HepG2 (cell line): ENCODE results near the gene EAF1. TPM values are rescaled to one million over a fixed set of nuclear protein-coding genes. Genes with fewer than 3 reads are reported as not detected.

Source experiments
- ATAC-seq: fragments of 200-7000 bp; cut with Tn5 transposase; 3 replicates; pipeline ENCODE4 v1.9.1; 2020; ENCODE audit warnings: mild to moderate bottlenecking, moderate library complexity
- BruUV-seq: library from RNA; stranded (reverse); fragments of 400-500 nt; replicated peaks from 2 replicates; lab custom pipeline; 2021; lab: Mats Ljungman, UMichigan
- CTCF ChIA-PET: fragments of 300-600 bp; formaldehyde crosslinking; extraction: SDS; loops from one replicate; lab custom pipeline; 2021; ENCODE audit warnings: low total read pairs, inconsistent platforms, low intra/inter-chr PET ratio; lab: Yijun Ruan, JAX
- POLR2A ChIA-PET: fragments of 350-600 bp; sonication (Branson Sonifier 250); formaldehyde crosslinking; loops from one replicate; lab custom pipeline; 2020; ENCODE audit warnings: antibody characterized with exemption, inconsistent platforms; lab: Yijun Ruan, JAX
- DNase-seq: peaks from one replicate; pipeline ENCODE4 v3.0.0-alpha.2; 2015; ENCODE audit warnings: low spot score
- FAIRE-seq: peaks from 3 replicates; lab custom pipeline; 2011; peaks lifted over from hg19 to GRCh38; lab: Jason Lieb, UNC
- H2AFZ ChIP-seq: one replicate; pipeline ENCODE4 v1.6.1; 2011; ENCODE audit warnings: low read length, inconsistent platforms
- H3K27ac ChIP-seq: fragments of 300-600 bp; 3 replicates; pipeline ENCODE4 v1.8.0; 2011; ENCODE audit warnings: mixed run types, mild to moderate bottlenecking, mixed read lengths, low read length, inconsistent platforms; ENCODE audit not compliant: insufficient read depth; ENCODE audit errors: extremely low read length
- H3K27me3 ChIP-seq, 2 experiments: fragments of 200-600 bp in 1 of 2; 2 replicates in 1 of 2; 3 replicates in 1 of 2; pipeline versions ENCODE4 v1.6.0 to v1.8.0; 2011; ENCODE audit warnings: low read length in 2 of 2, mild to moderate bottlenecking in 2 of 2, moderate library complexity in 2 of 2, inconsistent platforms in 1 of 2; ENCODE audit not compliant: insufficient read depth in 2 of 2, control insufficient read depth in 1 of 2
- H3K36me3 ChIP-seq, 2 experiments: fragments of 200-600 bp in 1 of 2; replicated peaks in 1 of 2; 2 replicates in 1 of 2; 3 replicates in 1 of 2; pipeline versions ENCODE4 v1.5.1 to v1.8.0; 2011; ENCODE audit warnings: low read length in 2 of 2, inconsistent platforms in 1 of 2; ENCODE audit not compliant: insufficient read depth in 2 of 2, control insufficient read depth in 1 of 2
- H3K4me1 ChIP-seq: 2 replicates; pipeline ENCODE4 v1.5.1; 2012; ENCODE audit warnings: low read length, inconsistent platforms; ENCODE audit not compliant: insufficient read depth
- H3K4me2 ChIP-seq: 2 replicates; pipeline ENCODE4 v1.6.0; 2011; ENCODE audit warnings: low read depth, low read length, inconsistent platforms
- H3K4me3 ChIP-seq, 3 experiments: fragments of 200-600 bp in 1 of 3; sonication (generic), shearing (Covaris generic) in 1 of 3; replicated peaks in 1 of 3; 2 replicates each; pipeline ENCODE4 v1.5.1; 2011 to 2016; ENCODE audit warnings: low read length in 3 of 3, inconsistent platforms in 2 of 3, low read depth in 2 of 3, mild to moderate bottlenecking in 2 of 3, control low read depth in 1 of 3, mixed read lengths in 1 of 3; ENCODE audit not compliant: insufficient read depth in 1 of 3
- H3K79me2 ChIP-seq: one replicate; pipeline ENCODE4 v1.6.1; 2011; ENCODE audit warnings: low read length, inconsistent platforms; ENCODE audit not compliant: insufficient read depth
- H3K9ac ChIP-seq: 2 replicates; pipeline ENCODE4 v1.6.0; 2011; ENCODE audit warnings: mild to moderate bottlenecking, low read depth, low read length, inconsistent platforms; ENCODE audit not compliant: insufficient read depth
- H3K9me3 ChIP-seq: 2 replicates; pipeline ENCODE4 v1.5.1; 2012; ENCODE audit warnings: mild to moderate bottlenecking, low read length
- H4K20me1 ChIP-seq: 2 replicates; pipeline ENCODE4 v1.6.0; 2011; ENCODE audit warnings: inconsistent platforms, mild to moderate bottlenecking, low read length, moderate library complexity; ENCODE audit not compliant: insufficient read depth
- BRF2 ChIP-seq: sonication (generic); formaldehyde crosslinking; IDR thresholded peaks from 2 replicates; pipeline ENCODE4 v1.8.1; 2022; ENCODE audit warnings: mild to moderate bottlenecking, missing genetic modification reagents
- DMTF1 ChIP-seq: sonication (generic); formaldehyde crosslinking; IDR thresholded peaks from 2 replicates; pipeline ENCODE4 v1.4.0; 2020; ENCODE audit warnings: mild to moderate bottlenecking, missing genetic modification reagents
- GATAD1 ChIP-seq: IDR thresholded peaks from 2 replicates; pipeline ENCODE4 v1.6.1; 2016; ENCODE audit warnings: missing genetic modification reagents, missing compliant biosample characterization
- GATAD2A ChIP-seq: IDR thresholded peaks from 2 replicates; pipeline ENCODE4 v1.6.1; 2016
- GFI1 ChIP-seq: sonication (generic); formaldehyde crosslinking; IDR thresholded peaks from 2 replicates; pipeline ENCODE4 v1.5.0; 2020; ENCODE audit warnings: missing genetic modification reagents, mild to moderate bottlenecking, borderline replicate concordance
- KLF9 ChIP-seq: IDR thresholded peaks from 2 replicates; pipeline ENCODE4 v1.6.1; 2016; ENCODE audit warnings: low read depth
- SRF ChIP-seq: IDR thresholded peaks from 2 replicates; pipeline ENCODE4 v1.6.1; 2011; ENCODE audit warnings: mild to moderate bottlenecking, low read depth, low read length, moderate library complexity
- TOE1 ChIP-seq: sonication (generic); formaldehyde crosslinking; IDR thresholded peaks from 2 replicates; pipeline ENCODE4 v1.4.0; 2020; ENCODE audit warnings: mild to moderate bottlenecking, missing genetic modification reagents
- ZNF362 ChIP-seq: sonication (generic); formaldehyde crosslinking; IDR thresholded peaks from 2 replicates; pipeline ENCODE4 v1.4.0; 2020; ENCODE audit warnings: missing genetic modification reagents, mild to moderate bottlenecking, borderline replicate concordance
- ZNF549 ChIP-seq: sonication (generic); formaldehyde crosslinking; IDR thresholded peaks from 2 replicates; pipeline ENCODE4 v1.5.0; 2020; ENCODE audit warnings: missing genetic modification reagents
- ZNF597 ChIP-seq: sonication (generic); formaldehyde crosslinking; IDR thresholded peaks from 2 replicates; pipeline ENCODE4 v1.5.0; 2020; ENCODE audit warnings: missing genetic modification reagents
- ZNF670 ChIP-seq: sonication (generic); formaldehyde crosslinking; IDR thresholded peaks from 2 replicates; pipeline ENCODE4 v1.8.0; 2022; ENCODE audit warnings: mild to moderate bottlenecking, missing genetic modification reagents, borderline replicate concordance
- WGBS: methylation state at CpG from one replicate; pipeline ENCODE4 v1.1.6; 2017; ENCODE audit warnings: low lambda C conversion rate; 5-methylcytosine and 5-hydroxymethylcytosine counted together
- in situ Hi-C: cut with HindIII; loops from 2 replicates; pipeline ENCODE4 v1.10.0; 2017; ENCODE audit warnings: low pct_unique_long_range_greater_than_20kb; ENCODE audit not compliant: extremely low pct_ligation_motif_present
- intact Hi-C: fragments of 100-400 bp; cut with micrococcal nuclease; formaldehyde crosslinking; loops from one replicate; pipeline ENCODE4 v1.10.0; 2022; ENCODE audit not compliant: unreplicated experiment
- polyA plus RNA-seq, 8 experiments: library from polyadenylated mRNA; depleted of rRNA in 3 of 8; stranded (reverse) in 7 of 8; unstranded in 1 of 8; fragments of >200 nt; fragmentation: Illumina TruSeq in 4 of 8; extraction: Trizol in 4 of 8; gene quantifications; 2 replicates each; pipeline versions ENCODE4 v1.2.1 to v1.2.3, GENCODE V29; 2011 to 2016; ENCODE audit warnings: low read depth in 4 of 8, missing spikeins in 1 of 8, mixed read lengths in 1 of 8; ENCODE audit not compliant: insufficient read depth in 1 of 8
- total RNA-seq, 5 experiments: library from RNA; depleted of rRNA; stranded (reverse); fragments of >200 nt; fragmentation: Illumina TruSeq; extraction: Trizol; gene quantifications; 2 replicates each; pipeline ENCODE4 v1.2.3, GENCODE V29; 2016; ENCODE audit warnings: low read depth in 1 of 5

Gene EAF1
- total and polyA plus RNA-seq, 2 of the 13 experiments (the other 11 are each of a cell fraction or from before 2014, with no cell fraction given): 8.1 to 30.0 TPM

- Histone ChIP-seq H3K4me2 (no peak overlapping the region), H3K36me3 (no peaks in the 10 kb centered on the region), H3K27ac (no peak overlapping the region), H3K9ac (no peak overlapping the region), H3K4me3 (no peak overlapping the region), H3K27me3 (no peaks in the 10 kb centered on the region), H3K79me2 (no peaks in the 10 kb centered on the region), H3K9me3 (no peaks in the 10 kb centered on the region), H2AFZ (no peak overlapping the region), H4K20me1 (no peaks in the 10 kb centered on the region), H3K4me1 (no peaks in the 10 kb centered on the region)
- 90% methylated on average over 3 of the region's 3 CpGs for WGBS
- ChIA-PET CTCF (no interaction called here), POLR2A (no interaction called here)
- intact Hi-C loops: no loop called here
- FAIRE-seq (no peak), ATAC-seq (no peak), DNase-seq (no peak)
- in situ Hi-C loops: no loop called here
- TF ChIP-seq ZNF362 (CRISPR knock-in tag): no peak
- no peak for TF ChIP-seq ZNF670
- no peak for TF ChIP-seq KLF9 (CRISPR knock-in tag)
- TF ChIP-seq TOE1 (CRISPR knock-in tag): no peak
- TF ChIP-seq ZNF549 (CRISPR knock-in tag): no peak
- TF ChIP-seq ZNF597 (CRISPR knock-in tag): no peak
- no peak for TF ChIP-seq GATAD1 (CRISPR knock-in tag)
- no peak for TF ChIP-seq GATAD2A (CRISPR knock-in tag)
- TF ChIP-seq SRF: no peak
- no peak for TF ChIP-seq GFI1 (CRISPR knock-in tag)
- TF ChIP-seq BRF2 (CRISPR knock-in tag): no peak
- no peak for TF ChIP-seq DMTF1
- no TSS peak for BruUV-seq
Measured at GRCh38 chr3:15449489-15450224, 22.3 kb downstream of the EAF1 start.
